ENCODE data around the gene ITIH3. TPM values are rescaled to one million over a fixed set of nuclear protein-coding genes. Genes with fewer than 3 reads are reported as not detected.

The ITIH3 gene
- total RNA-seq = 10 to 100 TPM in 1 of 4 donors, 1 to 10 TPM in 2, under 1 TPM in 1; 0.48 to 11.8 (median 5.6) TPM

GRCh38 chr3:52794612-52795099 is at the start of gene ITIH3:
Gene ITIH3, plus strand, starts transcription at chr3:52794796. Its CDS starts 8 bp downstream, at chr3:52794804.
- H3K36me3 ChIP-seq = no peaks in the 10 kb centered on the region
- H3K4me3 ChIP-seq = no peak within 1 kb of the TSS
- no peak for DNase-seq
- no peaks in the 10 kb centered on the region for H3K27me3 ChIP-seq
- no peak for TF ChIP-seq CTCF (IDR thresholded peaks at IDR 0.05)
- TF ChIP-seq POLR2A (IDR thresholded peaks at IDR 0.05) = no peak
- H3K9me3 ChIP-seq = no peaks in the 10 kb centered on the region
- no peaks in the 10 kb centered on the region for H3K4me1 ChIP-seq
- intact Hi-C loops (cut with DNase I; ENCODE audit: low total_unique reads) = no loop called here
- H3K27ac ChIP-seq = no peak within 1 kb of the TSS

- no peaks in the 10 kb centered on the region for H3K9me3 ChIP-seq
- no peaks in the 10 kb centered on the region for H3K36me3 ChIP-seq
- DNase-seq = no peak
- no peaks in the 10 kb centered on the region for H3K27me3 ChIP-seq
- no peak overlapping the region for H3K27ac ChIP-seq
- intact Hi-C loops (cut with DNase I; ENCODE audit: low total_unique reads) = no loop called here
- TF ChIP-seq CTCF (IDR thresholded peaks at IDR 0.05) (no peak), POLR2A (IDR thresholded peaks at IDR 0.05) (no peak)
- no peak overlapping the region for H3K4me3 ChIP-seq
- H3K4me1 ChIP-seq = no peaks in the 10 kb centered on the region
These were observed 42.4 kb upstream of the ITIH3 start for GRCh38 chr3:52752045-52752660.

- Histone ChIP-seq H3K9me3 (no peaks in the 10 kb centered on the region), H3K36me3 (peaks cover 0 to 2% of the 10 kb centered on the region in 2 donors), H3K4me3 (no peak overlapping the region), H3K27ac (no peak overlapping the region), H3K4me1 (no peaks in the 10 kb centered on the region), H3K27me3 (no peaks in the 10 kb centered on the region)
- TF ChIP-seq CTCF (IDR thresholded peaks at IDR 0.05) = no peak
- no peak for TF ChIP-seq POLR2A (IDR thresholded peaks at IDR 0.05)
- DNase-seq = no peak
- intact Hi-C loops (cut with DNase I; ENCODE audit: low total_unique reads) = no loop called here
These were observed 40.2 kb upstream of the ITIH3 start for GRCh38 chr3:52754373-52754772.

GRCh38 chr3:52756141-52756540 is 38.5 kb upstream of the ITIH3 start:
- no peak for DNase-seq
- Histone ChIP-seq H3K27me3 (no peaks in the 10 kb centered on the region), H3K4me1 (no peaks in the 10 kb centered on the region), H3K4me3 (no peak overlapping the region), H3K27ac (no peak overlapping the region), H3K9me3 (no peaks in the 10 kb centered on the region), H3K36me3 (peaks cover 0 to 2% of the 10 kb centered on the region in 2 donors)
- TF ChIP-seq POLR2A (IDR thresholded peaks at IDR 0.05) (no peak), CTCF (IDR thresholded peaks at IDR 0.05) (no peak)
- intact Hi-C loops (cut with DNase I; ENCODE audit: low total_unique reads) = no loop called here

- Histone ChIP-seq H3K36me3 (no peaks in the 10 kb centered on the region), H3K4me1 (no peaks in the 10 kb centered on the region), H3K27me3 (no peaks in the 10 kb centered on the region), H3K4me3 (no peak overlapping the region), H3K27ac (no peak overlapping the region), H3K9me3 (no peaks in the 10 kb centered on the region)
- no peak for DNase-seq
- no peak for TF ChIP-seq POLR2A (IDR thresholded peaks at IDR 0.05)
- TF ChIP-seq CTCF (IDR thresholded peaks at IDR 0.05) = no peak
- intact Hi-C loops (cut with DNase I; ENCODE audit: low total_unique reads) = no loop called here
These were observed 31.1 kb upstream of the ITIH3 start for GRCh38 chr3:52763466-52763865.

Data from uterus (tissue), 4 donors.